Fibroblast of upper back skin (primary cell): ENCODE results near the gene HOXA11.

Experiments used
- DNase-seq: peaks from one replicate; pipeline ENCODE4 v3.0.0-alpha.2; 2013

HOXA11 gene

DNA sequence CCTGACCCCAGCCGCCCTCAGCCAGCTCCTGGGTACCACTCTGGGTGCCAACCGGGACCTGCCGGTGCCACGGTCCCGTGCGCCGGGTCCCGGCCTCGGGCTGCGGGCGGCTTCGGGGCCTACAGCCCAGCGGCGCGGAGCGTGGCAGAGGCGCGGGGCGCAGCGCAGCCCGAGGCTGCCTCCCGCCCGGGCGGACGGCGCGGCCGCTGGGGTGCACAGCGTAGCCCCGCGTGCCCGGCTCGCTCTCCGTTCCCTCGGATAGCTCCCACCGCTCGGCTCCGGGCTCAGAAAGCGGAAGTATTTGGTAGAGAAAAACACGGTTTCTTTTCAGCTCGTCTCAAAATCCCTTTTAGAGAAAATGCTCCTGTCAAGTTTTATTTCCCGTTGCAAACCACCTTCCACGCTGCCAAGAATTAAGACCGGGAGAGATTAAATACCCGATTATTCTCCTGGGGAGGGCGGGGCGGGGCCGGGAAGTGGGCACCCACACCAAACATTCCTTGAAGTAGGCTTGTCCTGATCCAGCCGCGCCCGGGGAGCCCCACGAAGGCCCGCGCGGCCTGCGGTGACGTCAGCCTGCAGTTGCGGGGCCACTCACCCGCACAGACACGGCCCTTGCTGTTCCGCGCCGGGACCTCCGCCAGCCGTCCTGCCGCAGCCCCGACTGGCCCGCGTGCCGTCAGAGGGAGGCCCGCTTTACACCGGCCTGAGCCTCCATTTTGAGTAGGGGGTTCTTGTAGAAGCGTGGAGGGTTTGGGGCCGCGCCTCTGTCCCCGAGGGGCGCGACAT is 7.7 kb upstream of the HOXA11 start:
- DNase-seq = no peak

DNA sequence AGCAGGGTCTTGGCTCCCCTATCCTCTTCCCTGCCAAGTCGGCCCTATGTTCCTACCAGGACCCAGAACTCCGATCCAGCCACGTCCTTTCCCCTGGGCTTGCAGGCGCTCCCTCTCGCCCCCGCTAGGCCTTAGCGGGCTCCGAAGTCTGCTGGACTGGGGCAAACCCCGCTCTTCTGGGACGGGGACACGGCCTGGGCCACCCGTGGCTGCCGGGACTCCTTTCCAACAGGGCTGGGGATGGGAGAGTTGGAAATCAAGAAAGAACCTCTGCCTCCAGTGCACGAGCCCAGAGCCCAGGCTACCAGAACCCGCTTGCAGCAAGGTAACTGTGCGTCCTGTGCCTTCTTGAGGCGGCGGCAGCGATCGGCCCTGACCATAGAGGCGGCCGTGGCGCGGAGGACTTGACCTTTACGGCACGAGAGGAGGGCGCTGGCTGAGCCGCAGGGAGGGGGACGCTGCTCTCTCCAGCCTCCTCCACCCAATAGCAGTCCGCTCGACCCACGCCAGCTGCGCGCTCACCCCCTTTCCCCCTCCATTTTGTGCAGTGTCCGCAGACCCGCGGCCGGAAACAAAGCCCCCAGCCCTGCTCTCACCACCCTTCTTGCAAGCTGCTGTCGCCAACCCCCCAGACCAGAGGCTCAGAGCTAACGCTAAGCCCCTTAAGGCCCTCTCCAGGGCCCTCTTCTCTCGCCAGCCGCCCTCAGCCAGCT is 7.0 kb upstream of the HOXA11 start:
- no peak for DNase-seq

DNA sequence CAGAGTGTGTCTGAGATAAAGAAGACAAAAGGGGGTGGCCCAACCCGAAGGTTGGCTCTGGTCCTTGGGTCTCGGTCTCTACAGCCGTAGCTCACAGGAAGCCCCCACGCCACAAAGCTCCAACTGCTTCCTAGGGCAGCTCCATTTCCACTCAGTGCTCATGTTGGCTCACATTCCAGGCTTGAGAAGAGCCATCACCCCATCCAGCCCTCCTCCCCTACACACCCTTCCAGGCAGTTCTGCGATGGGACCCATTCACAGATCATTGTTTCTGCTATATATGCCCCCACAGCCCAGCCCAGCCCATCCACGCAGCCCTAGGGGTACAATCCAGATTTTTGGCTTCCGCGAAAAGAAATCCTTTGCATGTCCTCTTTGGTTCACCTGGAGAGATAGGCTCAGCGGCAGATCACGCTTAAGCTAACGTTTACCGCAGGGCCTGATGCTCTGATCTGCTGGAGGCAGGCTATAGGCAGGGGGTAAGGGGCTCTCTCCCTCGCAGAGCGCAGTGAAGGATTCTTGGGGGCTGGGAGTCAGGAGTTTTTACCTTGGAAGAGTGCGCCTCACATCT is 6.2 kb upstream of the HOXA11 start:
- DNase-seq = no peak

DNA sequence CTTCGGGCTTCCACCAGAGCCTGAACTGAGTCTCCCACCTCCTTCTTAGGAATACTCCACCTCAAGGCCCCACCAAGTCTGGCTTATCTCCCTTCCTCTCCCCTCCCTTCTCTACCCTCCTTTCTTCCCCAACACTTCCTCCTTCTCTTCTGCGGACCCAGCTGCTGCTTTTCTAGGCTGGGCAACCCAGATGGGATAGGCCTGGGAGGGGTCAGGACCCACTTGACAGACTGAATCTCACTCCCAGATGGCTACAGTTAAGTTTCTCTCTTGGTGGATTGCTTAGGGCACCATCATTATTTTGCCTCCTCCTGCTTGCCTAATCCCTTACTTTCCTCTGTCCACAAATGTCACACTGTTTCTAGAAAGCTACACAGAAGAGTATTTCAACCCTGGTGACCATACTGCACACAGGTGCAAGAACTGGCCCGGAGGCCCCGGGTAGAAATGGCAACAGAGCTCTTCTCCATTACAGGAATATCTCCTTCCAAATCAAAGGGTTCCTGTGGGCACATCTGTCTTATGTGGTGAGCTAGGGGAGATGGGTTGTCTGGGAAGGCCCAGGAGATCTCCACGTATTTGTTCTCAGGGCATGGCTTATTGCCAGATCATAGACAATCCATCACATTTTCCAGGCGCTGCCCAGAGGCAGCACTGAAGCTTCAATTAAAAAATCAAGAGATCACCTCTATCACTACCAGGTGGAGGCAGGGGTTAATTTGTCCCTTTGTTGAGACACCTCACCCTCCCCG is 5.1 kb upstream of the HOXA11 start:
- no peak for DNase-seq

DNA sequence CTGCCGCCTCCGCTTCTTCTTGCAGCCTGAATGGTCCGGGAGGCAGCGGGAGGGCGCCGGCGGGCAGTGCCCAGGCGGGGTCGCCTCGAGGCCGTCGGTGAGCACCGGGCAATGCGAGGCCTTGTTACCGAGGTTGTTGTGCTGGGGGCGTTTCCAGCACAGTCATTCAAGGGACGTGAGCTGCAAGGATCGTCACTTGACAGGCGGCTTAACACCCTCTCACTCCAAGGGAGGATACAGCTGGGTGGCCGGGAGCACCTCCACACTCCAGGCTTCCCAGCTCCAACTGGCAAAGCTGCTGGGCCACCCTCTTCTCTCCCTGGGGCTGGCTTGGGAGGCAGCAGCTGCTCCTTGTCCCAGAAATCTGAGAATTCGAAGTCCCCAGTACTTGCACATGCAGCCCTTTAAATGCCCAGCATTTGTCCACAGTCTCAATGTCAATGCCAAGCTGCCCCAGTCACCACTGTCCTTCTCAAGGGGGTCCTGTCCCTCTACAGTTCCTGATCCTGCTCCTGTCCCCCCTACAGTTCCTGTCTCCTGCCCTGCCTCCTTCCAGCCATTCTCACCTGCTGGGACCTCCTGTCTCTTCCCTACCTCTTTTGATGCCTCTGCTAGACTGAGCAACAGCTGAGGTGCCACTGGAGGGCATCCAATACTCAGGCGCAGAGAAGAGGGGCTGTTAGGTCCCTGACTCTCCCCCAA is 4.4 kb upstream of the HOXA11 start:
- DNase-seq = no peak

DNA sequence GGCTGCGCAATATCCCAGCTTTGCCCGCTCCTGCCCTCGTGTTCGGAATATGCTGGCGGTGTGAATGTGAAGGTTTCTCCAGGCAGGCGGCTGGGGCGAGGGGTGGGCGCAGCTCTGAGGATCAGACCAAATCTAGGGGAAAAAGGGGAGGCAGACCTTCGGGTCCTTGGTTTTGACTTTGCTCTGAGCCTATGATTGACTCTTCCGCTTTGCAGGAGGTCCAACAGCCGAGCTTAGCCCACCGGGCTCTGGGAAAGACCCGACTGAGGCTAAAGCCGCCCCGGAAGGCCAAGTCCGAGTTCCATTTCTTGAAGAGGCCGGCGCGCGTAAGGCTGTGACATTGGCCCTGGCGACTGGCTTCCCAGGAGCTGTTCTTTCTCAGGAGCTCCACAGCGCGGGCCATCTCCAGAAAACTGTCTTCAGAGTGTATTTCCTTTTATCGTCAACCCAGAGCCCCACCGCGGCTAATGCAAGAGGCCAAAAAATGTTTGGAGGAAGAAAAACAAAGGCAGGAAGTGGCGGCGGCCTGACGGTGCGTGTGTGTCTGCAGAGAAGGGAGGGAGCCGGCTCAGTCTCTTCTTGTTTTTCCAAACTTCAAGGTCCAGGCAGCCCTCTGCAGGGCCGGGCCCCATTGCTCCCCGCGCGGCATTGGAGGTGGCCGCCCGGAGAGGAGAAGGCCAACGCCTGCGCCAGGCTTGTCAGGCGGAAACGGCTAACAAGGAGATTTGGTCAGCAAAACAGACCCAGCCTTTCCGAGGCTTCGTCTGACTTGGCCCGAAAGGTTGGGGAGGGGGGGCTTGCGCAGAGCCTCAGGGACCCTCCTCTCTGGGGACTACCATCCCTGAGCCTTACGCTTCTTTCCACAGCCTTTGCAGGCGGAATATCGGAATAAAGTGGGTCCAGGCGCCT is 3.6 kb upstream of the HOXA11 start:
- DNase-seq = no peak

DNA sequence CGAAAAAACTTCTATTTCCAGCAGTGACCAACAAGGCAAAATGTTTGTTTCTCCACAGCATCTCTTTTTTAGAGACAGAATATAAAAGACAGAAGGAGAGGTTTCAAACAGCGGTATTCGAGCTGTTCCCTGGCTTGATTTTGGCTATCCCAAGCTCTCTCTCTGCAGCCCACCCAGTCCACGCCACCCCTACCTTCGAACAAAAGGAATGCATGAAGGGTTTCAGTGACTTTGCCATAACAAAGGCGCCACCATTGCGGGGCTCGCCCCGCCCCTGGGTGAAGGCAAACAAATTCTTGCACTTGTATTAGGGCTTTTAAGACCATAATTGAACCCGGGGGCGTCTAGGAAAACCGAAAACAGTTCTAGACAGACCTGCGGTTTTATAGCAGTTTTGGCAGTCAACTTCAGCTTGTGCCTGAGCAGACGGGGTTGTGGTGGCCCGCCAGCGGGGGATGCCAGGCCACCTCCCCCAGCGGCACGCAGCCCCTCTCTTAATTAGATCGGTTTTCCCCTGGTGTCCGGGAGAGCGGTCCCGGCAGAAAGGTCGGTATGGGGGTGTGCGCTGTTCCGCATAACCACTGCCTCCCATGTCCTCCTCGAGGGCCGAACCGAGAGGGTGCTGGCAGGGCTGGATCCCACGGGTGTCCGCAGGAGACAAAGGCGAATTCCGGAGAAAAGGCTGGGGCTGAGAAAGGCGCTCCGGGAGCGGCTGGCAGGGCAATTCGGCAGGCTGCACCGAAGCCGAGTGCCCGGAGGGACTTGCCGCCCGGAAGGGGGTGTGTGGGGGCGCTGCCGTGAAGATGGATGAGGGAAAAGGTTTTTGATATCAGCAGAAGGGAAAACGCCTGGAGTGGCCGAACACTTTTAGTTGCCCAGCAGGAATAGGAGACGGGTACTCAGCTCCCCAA is 2.7 kb upstream of the HOXA11 start:
- DNase-seq = no peak

DNA sequence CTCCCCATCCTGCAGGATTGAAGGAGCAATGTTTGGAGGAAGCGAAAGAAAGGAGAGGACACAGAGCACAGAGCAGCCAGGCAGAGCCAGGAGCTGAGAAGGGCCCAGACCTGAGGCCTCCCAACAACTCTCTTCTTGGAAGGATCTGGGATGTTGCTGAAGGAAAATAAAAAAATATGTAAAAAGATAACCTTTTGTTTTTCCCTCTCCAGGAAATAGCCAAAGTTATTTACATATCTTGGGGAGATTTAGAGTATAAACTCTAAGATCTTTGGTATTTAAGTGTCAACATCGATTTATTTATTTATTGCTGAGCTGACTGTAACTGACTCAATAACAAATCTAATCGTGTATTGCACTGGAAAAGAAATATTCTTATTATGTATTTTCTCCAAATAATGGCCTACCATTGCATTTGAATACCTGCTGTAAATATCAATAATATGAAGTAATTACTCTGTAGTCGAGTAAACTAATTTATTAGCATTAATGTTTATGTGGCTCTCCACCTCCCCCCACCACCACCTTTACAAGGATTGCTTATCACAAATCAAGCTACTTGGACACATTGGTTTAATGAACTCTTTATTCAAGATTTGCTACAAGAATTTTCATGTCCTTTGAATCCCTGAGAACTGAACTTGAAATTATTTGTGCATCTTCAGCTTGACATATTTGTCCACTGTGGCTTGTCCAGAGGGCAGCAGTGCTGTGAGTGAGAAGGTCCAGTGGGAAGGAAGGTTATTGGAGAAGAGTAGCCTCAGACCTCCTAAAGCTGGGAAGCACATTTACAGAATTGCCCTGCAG is 1.8 kb upstream of the HOXA11 start:
- DNase-seq = no peak

DNA sequence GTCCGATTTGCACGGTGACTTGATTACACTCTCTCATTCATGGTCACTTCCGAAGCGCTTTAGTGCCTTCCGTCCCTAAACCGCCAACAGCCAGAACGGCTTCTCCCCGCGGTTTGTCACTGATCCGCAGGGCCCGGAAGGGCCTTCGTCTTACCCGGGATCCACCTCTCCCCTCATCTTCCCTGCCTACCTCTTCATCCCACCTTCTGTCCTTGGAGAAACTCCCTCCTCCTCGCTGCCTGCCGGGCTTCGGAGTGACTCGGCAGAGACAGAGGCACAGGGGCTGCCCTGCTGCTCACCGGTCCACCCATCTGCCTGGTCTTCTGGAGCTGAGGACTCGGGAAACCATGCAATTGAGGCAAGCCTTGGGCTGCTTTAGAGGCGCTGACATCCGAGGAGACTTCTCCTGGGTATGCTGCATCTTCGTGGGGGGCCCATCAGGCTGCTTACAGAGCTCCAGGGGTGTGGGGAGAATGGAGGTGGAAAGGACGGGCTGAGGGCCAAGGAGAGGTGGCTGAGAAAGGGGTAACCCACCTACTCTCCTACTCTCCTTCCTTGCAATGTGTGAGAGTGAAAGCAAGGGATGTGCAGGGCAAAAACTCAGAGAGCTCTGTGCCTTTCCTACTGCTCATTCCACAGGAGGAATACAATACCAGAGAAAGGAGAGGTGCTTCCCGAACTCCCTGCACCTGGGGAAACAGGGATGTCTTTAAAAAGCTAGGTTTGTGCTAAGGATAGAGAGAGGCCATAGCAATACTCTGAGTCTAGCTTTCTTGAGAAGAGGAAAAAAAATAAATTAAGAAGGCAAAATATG is 1.0 kb upstream of the HOXA11 start:
- no peak for DNase-seq

DNA sequence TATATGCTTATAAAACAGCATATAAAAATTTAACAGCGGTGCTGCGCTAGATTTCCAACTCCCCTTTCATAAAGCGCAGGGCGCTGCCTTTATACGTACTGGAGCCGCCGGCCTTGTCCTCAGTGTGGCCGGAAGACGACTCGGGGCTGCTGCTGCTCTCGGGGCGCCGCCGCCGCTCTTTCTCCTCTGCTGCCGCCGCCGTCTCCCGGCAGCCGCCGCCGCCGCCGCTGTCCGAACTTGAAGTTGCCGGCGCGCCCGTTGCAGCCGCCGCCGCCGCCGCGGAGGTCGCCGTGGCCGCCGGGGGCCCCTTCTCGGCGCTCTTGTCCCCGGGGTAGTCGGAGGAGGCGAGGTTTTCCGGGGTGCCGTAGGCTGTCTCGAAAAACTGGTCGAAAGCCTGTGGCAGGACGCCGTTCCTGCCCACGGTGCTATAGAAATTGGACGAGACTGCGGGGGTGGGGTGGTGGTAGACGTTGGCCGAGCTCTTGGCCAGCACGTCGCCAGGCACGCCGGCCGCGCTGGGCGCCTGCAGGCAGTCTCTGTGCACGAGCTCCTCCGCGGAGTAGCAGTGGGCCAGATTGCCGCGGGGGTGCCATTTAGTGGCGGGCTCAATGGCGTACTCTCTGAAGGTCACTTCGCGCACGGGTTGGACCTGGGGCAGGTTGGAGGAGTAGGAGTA is 557 bp downstream of the HOXA11 start:
- DNase-seq = no peak

DNA sequence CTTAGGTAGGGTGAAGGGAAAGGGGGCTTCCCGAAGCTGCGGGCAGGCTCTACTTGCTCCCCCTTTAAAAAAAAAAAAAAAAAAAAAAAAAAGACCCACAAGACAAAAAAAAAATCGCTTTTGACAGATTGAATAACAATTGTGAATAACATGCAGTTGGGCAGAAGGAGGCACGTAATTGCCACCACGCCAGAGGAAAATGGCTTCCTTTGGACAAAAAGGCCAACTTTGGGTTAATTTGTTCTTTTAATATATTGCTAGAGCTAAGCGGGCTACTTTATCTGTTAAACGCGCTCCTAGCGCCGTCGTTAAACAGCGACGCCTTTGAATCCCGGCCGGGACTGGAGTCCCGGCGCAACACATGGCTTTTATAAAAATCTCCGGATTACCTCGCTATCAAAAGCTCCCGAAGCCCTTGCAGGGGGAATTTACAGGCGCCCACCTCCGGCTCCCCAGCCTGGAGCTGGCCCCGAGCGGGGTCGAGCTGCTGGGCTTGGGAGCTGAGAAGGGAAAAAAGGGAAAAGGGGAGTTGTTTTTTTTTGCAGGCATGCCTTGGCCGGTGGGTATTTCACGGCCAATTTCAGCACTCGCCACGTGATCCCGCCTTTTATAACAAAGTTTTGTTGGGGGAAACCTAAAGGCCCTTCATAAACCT is 1.2 kb downstream of the HOXA11 start:
- DNase-seq = no peak

DNA sequence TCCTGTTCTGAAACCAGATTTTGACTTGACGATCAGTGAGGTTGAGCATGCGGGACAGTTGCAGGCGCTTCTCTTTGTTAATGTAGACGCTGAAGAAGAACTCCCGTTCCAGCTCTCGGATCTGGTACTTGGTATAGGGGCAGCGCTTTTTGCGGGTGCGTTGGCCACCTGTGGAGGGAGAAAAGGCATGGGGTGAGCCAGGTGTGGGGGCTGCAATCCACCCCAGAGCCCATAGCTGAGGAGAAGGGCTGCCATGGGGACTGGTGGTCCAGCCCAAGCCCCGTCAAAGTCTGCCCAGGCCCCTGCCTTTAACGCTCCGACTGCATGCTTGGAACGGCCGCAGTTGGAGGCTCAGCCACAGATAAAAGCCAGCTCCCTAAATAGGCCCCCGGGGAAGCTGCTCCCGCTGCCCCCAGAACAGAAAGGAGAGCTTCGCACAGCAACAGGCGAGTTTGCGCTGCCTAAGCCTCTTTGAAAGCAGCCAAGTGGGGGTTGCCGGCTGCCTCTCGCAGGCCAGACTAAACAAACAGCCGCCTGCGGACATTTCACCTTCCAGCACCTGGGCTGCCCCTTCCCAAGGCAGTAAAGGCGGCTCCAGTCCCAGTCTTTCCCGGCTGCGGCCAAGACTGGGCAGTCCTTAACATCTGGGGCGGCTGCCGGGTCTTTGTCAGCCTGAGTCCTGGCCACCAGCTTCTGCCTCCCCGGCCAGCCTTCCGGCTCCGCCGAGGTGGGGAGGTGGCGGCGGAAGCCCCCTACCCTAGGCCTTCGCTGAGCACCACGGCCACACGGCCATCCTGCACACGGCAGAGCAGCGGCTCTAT is 2.0 kb downstream of the HOXA11 start:
- no peak for DNase-seq

DNA sequence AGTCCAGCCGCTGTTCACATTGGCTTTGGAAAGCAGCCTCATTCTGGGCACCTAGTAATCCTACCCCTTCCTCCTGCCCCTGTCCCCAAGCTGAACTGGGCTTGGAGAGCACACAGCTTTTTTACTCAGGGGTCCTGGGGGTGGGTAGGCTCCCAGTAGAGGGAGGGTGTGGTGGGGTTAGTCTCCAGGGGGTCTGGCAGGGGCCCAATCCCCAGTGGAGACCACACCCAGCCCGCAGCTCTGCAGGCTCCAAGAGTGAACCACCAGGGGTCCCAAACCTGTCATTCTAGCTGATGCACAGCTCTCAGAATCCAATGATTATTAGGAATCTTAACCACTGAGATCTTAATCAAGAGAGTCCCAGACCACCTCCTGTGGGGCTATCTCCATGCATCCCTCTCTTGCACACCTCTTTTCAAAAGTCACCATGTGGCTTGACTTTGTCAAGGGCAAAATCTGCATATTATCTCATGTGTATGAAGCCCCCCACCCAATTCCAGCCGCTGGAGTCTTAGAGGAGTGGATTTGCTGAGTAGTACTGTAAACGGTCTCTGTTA is 2.7 kb downstream of the HOXA11 start:
- DNase-seq = no peak

DNA sequence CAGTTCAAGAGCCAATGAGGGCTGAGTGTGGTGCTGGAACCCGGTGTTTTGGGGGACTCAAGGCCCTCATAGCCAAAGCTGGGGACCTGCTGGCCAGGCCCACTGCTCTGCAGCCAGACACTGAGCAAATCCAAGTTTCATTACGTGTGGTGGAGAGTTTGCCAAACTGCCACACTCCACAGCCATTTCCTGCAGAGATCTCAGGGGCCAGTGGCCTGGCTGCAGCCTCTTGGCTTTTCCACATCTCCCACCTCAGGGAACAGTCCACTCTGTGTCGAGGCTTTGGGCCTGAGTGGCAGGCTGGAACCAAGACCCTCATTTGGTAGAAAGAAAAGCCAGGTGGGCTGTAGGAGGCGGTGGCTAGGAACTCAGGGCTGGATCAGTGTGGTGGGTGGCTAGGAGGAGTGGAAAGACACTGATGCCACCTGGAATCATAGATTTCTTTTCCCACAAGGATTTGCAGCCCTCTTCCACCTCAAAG is 3.2 kb downstream of the HOXA11 start:
- DNase-seq = no peak

DNA sequence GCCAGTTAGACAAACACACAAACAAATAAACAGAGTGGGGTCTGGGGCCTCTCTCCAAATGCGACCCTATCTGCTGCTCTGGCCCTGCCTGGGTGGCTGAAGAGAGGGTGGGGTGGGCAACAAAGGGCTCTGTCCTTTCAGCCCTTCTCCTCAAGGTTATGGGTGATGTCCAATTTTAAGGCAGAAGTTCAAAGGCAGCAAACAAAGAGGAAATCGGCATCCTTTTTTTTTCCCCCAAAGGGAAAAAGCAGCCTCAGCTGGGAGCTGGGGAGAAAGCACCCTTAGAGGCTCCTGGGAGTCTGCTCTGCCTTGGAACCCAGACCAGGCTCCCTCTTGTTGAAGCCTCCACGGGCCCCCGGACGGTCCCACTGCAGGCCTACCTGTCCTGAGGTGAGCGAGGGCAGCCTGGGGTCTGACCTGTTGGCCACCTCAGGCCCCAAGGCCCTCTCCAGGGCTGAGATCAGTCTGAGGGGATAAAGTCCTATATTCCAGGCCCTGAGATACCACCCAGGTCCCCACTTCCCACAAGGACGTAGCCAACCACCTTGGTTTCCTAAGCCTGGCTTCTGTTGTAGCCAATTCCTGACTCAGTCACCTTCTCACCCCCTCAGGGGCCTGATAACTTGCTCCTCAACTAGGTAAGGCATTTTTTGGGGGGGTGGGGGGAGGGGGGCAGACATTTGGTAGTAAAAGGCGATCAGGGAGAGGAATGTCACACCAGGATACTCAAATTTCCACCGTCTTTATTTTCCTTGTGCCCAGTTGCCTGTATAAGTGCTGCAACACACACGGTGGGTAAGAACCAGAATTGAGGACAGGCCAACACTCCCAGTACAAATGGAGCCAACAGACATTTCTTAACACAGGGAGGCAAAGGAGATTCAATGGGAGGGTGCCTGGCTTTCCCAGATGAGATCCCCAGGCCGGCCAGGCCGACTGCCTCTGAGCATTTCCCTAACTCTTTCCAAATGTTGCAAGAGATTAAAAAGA is 4.3 kb downstream of the HOXA11 start:
- no peak for DNase-seq
